WTC11 (cell line): ENCODE measurements around the gene RNF148. TPM values are rescaled to one million over a fixed set of nuclear protein-coding genes. Genes with fewer than 3 reads are reported as not detected.

ENCODE experiments used
- ATAC-seq: fragments of 200-7000 bp; cut with Tn5 transposase; 2 replicates; pipeline ENCODE4 v1.10.0; 2021; ENCODE audit warnings: mild to moderate bottlenecking, moderate library complexity
- CTCF ChIA-PET: fragments of 300-600 bp; sonication (Branson Sonifier 250); formaldehyde crosslinking; loops from one replicate; lab custom pipeline; 2021; ENCODE audit warnings: antibody characterized with exemption; lab: Charles Lee
- POLR2A ChIA-PET: fragments of 350-600 bp; sonication (Branson Sonifier 250); formaldehyde crosslinking; loops from one replicate; lab custom pipeline; 2021; ENCODE audit warnings: antibody characterized with exemption; lab: Charles Lee
- DNase-seq: peaks from one replicate; pipeline ENCODE4 v3.0.0; 2021; ENCODE audit warnings: low spot score
- H3K27ac Mint-ChIP-seq: 2 replicates; pipeline ENCODE4 v1.8.0; 2021; ENCODE audit warnings: mixed read lengths
- H3K27me3 Mint-ChIP-seq: 2 replicates; pipeline ENCODE4 v1.8.0; 2021; ENCODE audit warnings: low read depth, mild to moderate bottlenecking, moderate library complexity, mixed read lengths
- H3K36me3 Mint-ChIP-seq: 2 replicates; pipeline ENCODE4 v1.8.0; 2021; ENCODE audit warnings: mixed read lengths
- H3K4me1 Mint-ChIP-seq: 2 replicates; pipeline ENCODE4 v1.8.0; 2022; ENCODE audit warnings: mixed read lengths
- H3K4me3 Mint-ChIP-seq: 2 replicates; pipeline ENCODE4 v1.8.0; 2021; ENCODE audit warnings: mild to moderate bottlenecking, moderate library complexity, mixed read lengths
- H3K9me3 Mint-ChIP-seq: 2 replicates; pipeline ENCODE4 v1.8.0; 2021; ENCODE audit warnings: mixed read lengths
- FOXJ3 ChIP-seq: sonication (generic); formaldehyde crosslinking; IDR thresholded peaks from 2 replicates; pipeline ENCODE4 v1.9.0; 2021; ENCODE audit warnings: missing genetic modification reagents, mild to moderate bottlenecking, borderline replicate concordance
- IRF2 ChIP-seq: sonication (generic); formaldehyde crosslinking; IDR thresholded peaks from 2 replicates; pipeline ENCODE4 v1.8.0; 2022; ENCODE audit warnings: low read depth, missing genetic modification reagents, borderline replicate concordance
- NFATC4 ChIP-seq: fragments of 250-450 bp; sonication (Bioruptor Pico); IDR thresholded peaks from 2 replicates; pipeline ENCODE4 v1.9.0; 2021; ENCODE audit warnings: mild to moderate bottlenecking
- NFYB ChIP-seq: sonication (generic); formaldehyde crosslinking; conservative IDR thresholded peaks from 2 replicates; pipeline ENCODE4 v1.8.0; 2022; ENCODE audit warnings: low read depth, missing genetic modification reagents
- PRRX2 ChIP-seq: fragments of 250-450 bp; sonication (Bioruptor Pico); IDR thresholded peaks from 2 replicates; pipeline ENCODE4 v1.8.0; 2021; ENCODE audit warnings: mild to moderate bottlenecking
- RORB ChIP-seq: fragments of 250-450 bp; sonication (Bioruptor Pico); IDR thresholded peaks from 2 replicates; pipeline ENCODE4 v1.9.0; 2021; ENCODE audit warnings: mild to moderate bottlenecking
- SOX15 ChIP-seq: fragments of 250-450 bp; sonication (Bioruptor Pico); IDR thresholded peaks from 2 replicates; pipeline ENCODE4 v1.9.0; 2021; ENCODE audit warnings: mild to moderate bottlenecking
- TEAD1 ChIP-seq: sonication (generic); formaldehyde crosslinking; IDR thresholded peaks from 2 replicates; pipeline ENCODE4 v1.8.0; 2022; ENCODE audit warnings: mild to moderate bottlenecking, missing genetic modification reagents
- ZNF121 ChIP-seq: sonication (generic); formaldehyde crosslinking; IDR thresholded peaks from 2 replicates; pipeline ENCODE4 v1.8.0; 2023; ENCODE audit warnings: missing genetic modification reagents
- ZNF138 ChIP-seq: sonication (generic); formaldehyde crosslinking; conservative IDR thresholded peaks from 2 replicates; pipeline ENCODE4 v1.8.1; 2022; ENCODE audit warnings: mild to moderate bottlenecking, moderate library complexity, missing genetic modification reagents
- ZNF219 ChIP-seq: sonication (generic); formaldehyde crosslinking; IDR thresholded peaks from 2 replicates; pipeline ENCODE4 v1.8.0; 2023; ENCODE audit warnings: missing genetic modification reagents, mild to moderate bottlenecking, borderline replicate concordance
- ZNF232 ChIP-seq: sonication (generic); formaldehyde crosslinking; IDR thresholded peaks from 2 replicates; pipeline ENCODE4 v1.8.0; 2022; ENCODE audit warnings: mild to moderate bottlenecking, missing genetic modification reagents
- ZNF396 ChIP-seq: fragments of 250-450 bp; sonication (Bioruptor Pico); IDR thresholded peaks from 2 replicates; pipeline ENCODE4 v1.8.0; 2021; ENCODE audit warnings: mild to moderate bottlenecking, moderate library complexity, borderline replicate concordance
- ZNF423 ChIP-seq: fragments of 250-450 bp; sonication (Bioruptor Pico); IDR thresholded peaks from 2 replicates; pipeline ENCODE4 v2.1.2; 2022; ENCODE audit warnings: mild to moderate bottlenecking, moderate library complexity
- ZNF671 ChIP-seq: fragments of 250-450 bp; sonication (Bioruptor Pico); IDR thresholded peaks from 2 replicates; pipeline ENCODE4 v1.8.0; 2021; ENCODE audit warnings: mild to moderate bottlenecking
- total RNA-seq: library from RNA; stranded (reverse); gene quantifications from 3 replicates; pipeline ENCODE4 v1.2.3, GENCODE V29; 2021
- TF ChIP-seq, protein P1 (sequence below): fragments of 250-450 bp; sonication (Bioruptor Pico); IDR thresholded peaks from 2 replicates; pipeline ENCODE4 v1.8.0; 2021; ENCODE audit warnings: mild to moderate bottlenecking
- TF ChIP-seq, protein P2 (sequence below): sonication (generic); formaldehyde crosslinking; conservative IDR thresholded peaks from 2 replicates; pipeline ENCODE4 v1.8.1; 2023; ENCODE audit warnings: mild to moderate bottlenecking, low read depth, missing genetic modification reagents, moderate library complexity
- TF ChIP-seq, protein P3 (sequence below): fragments of 200-600 bp; IDR thresholded peaks from 2 replicates; pipeline ENCODE4 v1.8.0; 2022; ENCODE audit warnings: antibody characterized with exemption
- TF ChIP-seq, protein P4 (sequence below): sonication (generic); formaldehyde crosslinking; IDR thresholded peaks from 2 replicates; pipeline ENCODE4 v1.8.1; 2023; ENCODE audit warnings: mild to moderate bottlenecking, missing genetic modification reagents
- TF ChIP-seq, protein P5 (sequence below): sonication (generic); formaldehyde crosslinking; IDR thresholded peaks from 2 replicates; pipeline ENCODE4 v1.8.0; 2023; ENCODE audit warnings: mild to moderate bottlenecking, missing genetic modification reagents

The RNF148 gene
- total RNA-seq, 1 experiment from 2014 or later, result 0.17 TPM

GRCh38 chr7:122658856-122659255 lies 43.9 kb downstream of the RNF148 start:
- Mint-ChIP-seq H3K27ac (no peak overlapping the region), H3K9me3 (peaks cover 7% of the 10 kb centered on the region), H3K4me1 (peaks cover 6% of the 10 kb centered on the region), H3K36me3 (peaks cover 9% of the 10 kb centered on the region), H3K27me3 (no peaks in the 10 kb centered on the region), H3K4me3 (no peak overlapping the region)
- no peak for ATAC-seq
- POLR2A ChIA-PET, result interaction anchor here (0.7 kb wide), 1 partner anchor 11 kb away, joined by 4 read pairs; no protein-coding TSS in a partner anchor
- CTCF ChIA-PET, result no interaction called here
- TF ChIP-seq, protein P1, sequence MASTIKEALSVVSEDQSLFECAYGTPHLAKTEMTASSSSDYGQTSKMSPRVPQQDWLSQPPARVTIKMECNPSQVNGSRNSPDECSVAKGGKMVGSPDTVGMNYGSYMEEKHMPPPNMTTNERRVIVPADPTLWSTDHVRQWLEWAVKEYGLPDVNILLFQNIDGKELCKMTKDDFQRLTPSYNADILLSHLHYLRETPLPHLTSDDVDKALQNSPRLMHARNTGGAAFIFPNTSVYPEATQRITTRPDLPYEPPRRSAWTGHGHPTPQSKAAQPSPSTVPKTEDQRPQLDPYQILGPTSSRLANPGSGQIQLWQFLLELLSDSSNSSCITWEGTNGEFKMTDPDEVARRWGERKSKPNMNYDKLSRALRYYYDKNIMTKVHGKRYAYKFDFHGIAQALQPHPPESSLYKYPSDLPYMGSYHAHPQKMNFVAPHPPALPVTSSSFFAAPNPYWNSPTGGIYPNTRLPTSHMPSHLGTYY (CRISPR knock-in tag), result no peak
- TF ChIP-seq ZNF219 (CRISPR knock-in tag) (no peak), PRRX2 (CRISPR knock-in tag) (no peak), FOXJ3 (CRISPR knock-in tag) (no peak), NFYB (CRISPR knock-in tag) (no peak), ZNF232 (CRISPR knock-in tag) (no peak), IRF2 (no peak), ZNF138 (CRISPR knock-in tag) (no peak)
- TF ChIP-seq, protein P2, sequence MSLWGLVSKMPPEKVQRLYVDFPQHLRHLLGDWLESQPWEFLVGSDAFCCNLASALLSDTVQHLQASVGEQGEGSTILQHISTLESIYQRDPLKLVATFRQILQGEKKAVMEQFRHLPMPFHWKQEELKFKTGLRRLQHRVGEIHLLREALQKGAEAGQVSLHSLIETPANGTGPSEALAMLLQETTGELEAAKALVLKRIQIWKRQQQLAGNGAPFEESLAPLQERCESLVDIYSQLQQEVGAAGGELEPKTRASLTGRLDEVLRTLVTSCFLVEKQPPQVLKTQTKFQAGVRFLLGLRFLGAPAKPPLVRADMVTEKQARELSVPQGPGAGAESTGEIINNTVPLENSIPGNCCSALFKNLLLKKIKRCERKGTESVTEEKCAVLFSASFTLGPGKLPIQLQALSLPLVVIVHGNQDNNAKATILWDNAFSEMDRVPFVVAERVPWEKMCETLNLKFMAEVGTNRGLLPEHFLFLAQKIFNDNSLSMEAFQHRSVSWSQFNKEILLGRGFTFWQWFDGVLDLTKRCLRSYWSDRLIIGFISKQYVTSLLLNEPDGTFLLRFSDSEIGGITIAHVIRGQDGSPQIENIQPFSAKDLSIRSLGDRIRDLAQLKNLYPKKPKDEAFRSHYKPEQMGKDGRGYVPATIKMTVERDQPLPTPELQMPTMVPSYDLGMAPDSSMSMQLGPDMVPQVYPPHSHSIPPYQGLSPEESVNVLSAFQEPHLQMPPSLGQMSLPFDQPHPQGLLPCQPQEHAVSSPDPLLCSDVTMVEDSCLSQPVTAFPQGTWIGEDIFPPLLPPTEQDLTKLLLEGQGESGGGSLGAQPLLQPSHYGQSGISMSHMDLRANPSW (CRISPR knock-in tag), result no peak
- no peak for DNase-seq

DNA sequence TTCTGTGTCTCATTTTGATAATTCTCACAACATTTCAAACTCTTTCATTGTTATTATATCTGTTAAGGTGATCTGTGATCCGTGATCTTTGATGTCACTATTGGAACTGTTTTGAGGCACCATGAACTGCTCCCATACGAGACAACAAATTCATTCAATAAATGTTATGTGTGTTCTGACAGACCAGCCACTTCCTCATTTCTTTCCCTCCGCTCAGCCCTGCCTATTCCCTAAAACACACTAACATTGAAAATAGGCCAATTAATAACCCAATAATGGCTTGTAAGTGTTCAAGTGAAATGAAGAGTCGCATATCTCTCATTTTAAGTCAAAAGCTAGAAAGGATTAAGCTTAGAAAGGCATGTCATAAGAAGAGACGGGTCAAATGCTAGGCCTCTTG lies 49.0 kb downstream of the RNF148 start:
- peaks cover 17% of the 10 kb centered on the region for H3K4me1 Mint-ChIP-seq
- H3K36me3 Mint-ChIP-seq, result peaks cover 9% of the 10 kb centered on the region
- H3K4me3 Mint-ChIP-seq, result no peak overlapping the region
- H3K27ac Mint-ChIP-seq, result no peak overlapping the region
- H3K27me3 Mint-ChIP-seq, result no peaks in the 10 kb centered on the region
- TF ChIP-seq, protein P3, sequence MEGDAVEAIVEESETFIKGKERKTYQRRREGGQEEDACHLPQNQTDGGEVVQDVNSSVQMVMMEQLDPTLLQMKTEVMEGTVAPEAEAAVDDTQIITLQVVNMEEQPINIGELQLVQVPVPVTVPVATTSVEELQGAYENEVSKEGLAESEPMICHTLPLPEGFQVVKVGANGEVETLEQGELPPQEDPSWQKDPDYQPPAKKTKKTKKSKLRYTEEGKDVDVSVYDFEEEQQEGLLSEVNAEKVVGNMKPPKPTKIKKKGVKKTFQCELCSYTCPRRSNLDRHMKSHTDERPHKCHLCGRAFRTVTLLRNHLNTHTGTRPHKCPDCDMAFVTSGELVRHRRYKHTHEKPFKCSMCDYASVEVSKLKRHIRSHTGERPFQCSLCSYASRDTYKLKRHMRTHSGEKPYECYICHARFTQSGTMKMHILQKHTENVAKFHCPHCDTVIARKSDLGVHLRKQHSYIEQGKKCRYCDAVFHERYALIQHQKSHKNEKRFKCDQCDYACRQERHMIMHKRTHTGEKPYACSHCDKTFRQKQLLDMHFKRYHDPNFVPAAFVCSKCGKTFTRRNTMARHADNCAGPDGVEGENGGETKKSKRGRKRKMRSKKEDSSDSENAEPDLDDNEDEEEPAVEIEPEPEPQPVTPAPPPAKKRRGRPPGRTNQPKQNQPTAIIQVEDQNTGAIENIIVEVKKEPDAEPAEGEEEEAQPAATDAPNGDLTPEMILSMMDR, result no peak
- TF ChIP-seq ZNF671 (no peak), ZNF138 (CRISPR knock-in tag) (no peak)
- TF ChIP-seq, all 79 proteins: peak for 0
- ChIA-PET CTCF (no interaction called here), POLR2A (no interaction called here)
- ATAC-seq (no peak), DNase-seq (no peak)
- peaks cover 7% of the 10 kb centered on the region for H3K9me3 Mint-ChIP-seq

DNA sequence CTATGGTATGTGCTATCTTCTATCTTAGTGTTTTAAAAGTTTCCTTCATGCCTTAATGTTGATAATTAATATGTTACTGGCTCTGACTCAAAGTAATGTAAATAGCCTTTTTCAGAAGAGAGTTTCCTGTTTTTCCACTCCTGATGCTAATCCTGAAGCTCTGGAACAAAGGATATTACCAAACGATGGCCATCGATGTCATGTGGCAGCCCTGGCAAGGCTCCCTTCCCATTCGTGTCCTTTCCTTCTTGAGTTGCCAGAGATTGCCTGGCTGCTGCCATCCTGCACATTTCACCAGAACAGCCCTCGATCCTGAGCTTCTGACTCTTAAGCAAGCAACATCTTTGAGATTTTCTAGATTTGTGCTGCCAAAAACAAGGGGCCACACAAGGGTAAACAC lies 49.8 kb downstream of the RNF148 start:
- Mint-ChIP-seq H3K36me3 (peaks cover 9% of the 10 kb centered on the region), H3K4me3 (no peak overlapping the region), H3K27ac (0 out of 2 replicates have a peak overlapping the region, but pooled peaks have one; percentile 47), H3K9me3 (peaks cover 7% of the 10 kb centered on the region), H3K27me3 (no peaks in the 10 kb centered on the region), H3K4me1 (peaks cover 17% of the 10 kb centered on the region)
- ATAC-seq (no peak), DNase-seq (no peak)
- TF ChIP-seq ZNF121 (CRISPR knock-in tag) (no peak), ZNF423 (CRISPR knock-in tag) (no peak), TEAD1 (CRISPR knock-in tag) (no peak), NFATC4 (CRISPR knock-in tag) (no peak), ZNF138 (CRISPR knock-in tag) (no peak), SOX15 (no peak), RORB (CRISPR knock-in tag) (no peak), ZNF232 (CRISPR knock-in tag) (no peak), ZNF396 (CRISPR knock-in tag) (no peak)
- TF ChIP-seq, protein P4, sequence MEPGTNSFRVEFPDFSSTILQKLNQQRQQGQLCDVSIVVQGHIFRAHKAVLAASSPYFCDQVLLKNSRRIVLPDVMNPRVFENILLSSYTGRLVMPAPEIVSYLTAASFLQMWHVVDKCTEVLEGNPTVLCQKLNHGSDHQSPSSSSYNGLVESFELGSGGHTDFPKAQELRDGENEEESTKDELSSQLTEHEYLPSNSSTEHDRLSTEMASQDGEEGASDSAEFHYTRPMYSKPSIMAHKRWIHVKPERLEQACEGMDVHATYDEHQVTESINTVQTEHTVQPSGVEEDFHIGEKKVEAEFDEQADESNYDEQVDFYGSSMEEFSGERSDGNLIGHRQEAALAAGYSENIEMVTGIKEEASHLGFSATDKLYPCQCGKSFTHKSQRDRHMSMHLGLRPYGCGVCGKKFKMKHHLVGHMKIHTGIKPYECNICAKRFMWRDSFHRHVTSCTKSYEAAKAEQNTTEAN, result no peak
- TF ChIP-seq, protein P5, sequence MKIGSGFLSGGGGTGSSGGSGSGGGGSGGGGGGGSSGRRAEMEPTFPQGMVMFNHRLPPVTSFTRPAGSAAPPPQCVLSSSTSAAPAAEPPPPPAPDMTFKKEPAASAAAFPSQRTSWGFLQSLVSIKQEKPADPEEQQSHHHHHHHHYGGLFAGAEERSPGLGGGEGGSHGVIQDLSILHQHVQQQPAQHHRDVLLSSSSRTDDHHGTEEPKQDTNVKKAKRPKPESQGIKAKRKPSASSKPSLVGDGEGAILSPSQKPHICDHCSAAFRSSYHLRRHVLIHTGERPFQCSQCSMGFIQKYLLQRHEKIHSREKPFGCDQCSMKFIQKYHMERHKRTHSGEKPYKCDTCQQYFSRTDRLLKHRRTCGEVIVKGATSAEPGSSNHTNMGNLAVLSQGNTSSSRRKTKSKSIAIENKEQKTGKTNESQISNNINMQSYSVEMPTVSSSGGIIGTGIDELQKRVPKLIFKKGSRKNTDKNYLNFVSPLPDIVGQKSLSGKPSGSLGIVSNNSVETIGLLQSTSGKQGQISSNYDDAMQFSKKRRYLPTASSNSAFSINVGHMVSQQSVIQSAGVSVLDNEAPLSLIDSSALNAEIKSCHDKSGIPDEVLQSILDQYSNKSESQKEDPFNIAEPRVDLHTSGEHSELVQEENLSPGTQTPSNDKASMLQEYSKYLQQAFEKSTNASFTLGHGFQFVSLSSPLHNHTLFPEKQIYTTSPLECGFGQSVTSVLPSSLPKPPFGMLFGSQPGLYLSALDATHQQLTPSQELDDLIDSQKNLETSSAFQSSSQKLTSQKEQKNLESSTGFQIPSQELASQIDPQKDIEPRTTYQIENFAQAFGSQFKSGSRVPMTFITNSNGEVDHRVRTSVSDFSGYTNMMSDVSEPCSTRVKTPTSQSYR (CRISPR knock-in tag), result no peak
- ChIA-PET CTCF (no interaction called here), POLR2A (no interaction called here)
